Measurements from ENCODE around the gene NF2.

NF2 gene

GRCh38 chr22:29673361-29674066, 70.1 kb downstream of the NF2 start:
- no peak for DNase-seq

- no peak for DNase-seq
Measured at GRCh38 chr22:29674121-29674520, 70.7 kb downstream of the NF2 start.

GRCh38 chr22:29679316-29679715, 75.9 kb downstream of the NF2 start:
- DNase-seq = no peak

- DNase-seq = no peak
Measured at GRCh38 chr22:29683536-29683935, 80.1 kb downstream of the NF2 start.

- DNase-seq = no peak
Measured at GRCh38 chr22:29684244-29684643, 80.8 kb downstream of the NF2 start.

GRCh38 chr22:29689206-29689879, 85.9 kb downstream of the NF2 start:
- no peak for DNase-seq

DNA sequence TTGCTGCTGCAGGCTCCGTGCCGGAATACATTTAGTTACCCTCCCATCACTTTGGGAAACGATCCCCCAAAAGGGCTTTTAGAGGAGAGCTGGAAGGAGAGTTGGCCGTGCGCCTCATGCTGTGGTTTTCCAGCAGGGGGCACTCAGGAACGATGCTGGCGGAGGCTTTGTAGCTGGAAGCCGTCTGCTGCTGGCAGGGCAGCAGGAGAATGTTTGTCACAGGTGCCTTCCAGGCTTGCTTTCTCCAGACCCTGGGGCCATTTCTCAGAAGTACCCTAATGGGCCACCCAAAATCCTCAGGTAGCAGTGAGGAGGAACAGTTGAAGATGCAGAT, 86.4 kb downstream of the NF2 start:
- DNase-seq = peak; percentile 50

- DNase-seq = no peak
Measured at GRCh38 chr22:29690476-29690875, 87.0 kb downstream of the NF2 start.

DNA sequence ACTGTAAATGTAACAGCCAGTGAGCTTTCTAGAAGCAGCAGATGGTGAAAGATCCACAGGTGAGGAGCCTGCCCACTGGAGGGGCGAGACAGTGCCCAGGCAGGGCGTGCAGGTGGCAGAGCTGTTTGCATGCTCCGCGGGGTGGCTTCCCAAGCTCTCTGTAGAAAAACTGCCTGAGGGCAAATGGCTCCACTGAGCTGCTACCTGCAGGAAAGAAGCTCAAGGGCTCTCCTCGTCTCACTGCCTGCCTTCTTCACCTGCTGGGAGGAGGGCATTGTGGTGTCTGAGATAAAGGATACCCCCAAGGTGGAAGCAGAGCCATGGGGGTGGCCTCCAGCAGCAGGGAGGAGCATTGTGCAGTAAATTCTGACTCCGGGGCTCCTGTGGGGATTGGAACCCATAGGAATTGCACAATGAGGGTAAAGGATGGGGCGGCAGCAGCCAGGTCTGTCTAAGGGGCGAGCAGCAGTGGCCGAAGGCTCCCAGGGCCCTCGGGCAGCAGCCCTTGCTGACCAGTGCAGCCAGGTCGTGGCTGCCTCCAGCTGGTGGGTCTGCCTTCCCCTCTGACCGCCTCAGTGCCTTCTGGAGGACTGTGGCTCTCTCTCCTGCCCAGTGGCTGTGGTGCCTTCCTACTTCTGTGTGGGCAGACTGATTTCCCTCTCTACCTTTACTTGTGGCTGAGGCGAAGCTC, 88.3 kb downstream of the NF2 start:
- DNase-seq = no peak

- DNase-seq = no peak
Measured at GRCh38 chr22:29692327-29692640, 88.9 kb downstream of the NF2 start.

- DNase-seq = no peak
Measured at GRCh38 chr22:29693161-29693560, 89.7 kb downstream of the NF2 start.

DNA sequence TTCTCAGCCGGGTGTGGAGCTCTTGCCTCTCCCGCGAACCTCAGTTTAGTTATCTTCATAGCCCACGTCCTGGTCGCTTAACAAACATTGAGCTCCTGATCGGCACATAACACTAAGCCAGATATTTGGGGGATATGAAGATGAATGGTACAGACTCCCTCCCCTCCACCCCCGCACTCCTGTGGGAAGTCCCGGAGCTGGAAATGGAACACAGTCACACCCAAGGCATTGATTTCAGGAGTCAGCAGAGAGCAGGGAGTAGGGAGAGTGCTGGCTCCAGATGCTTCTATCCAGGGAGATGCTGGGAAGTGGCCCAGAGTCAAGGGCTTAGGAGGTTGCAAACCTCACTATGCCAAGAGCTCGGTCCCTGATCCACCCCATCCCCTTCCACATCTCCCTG, 90.2 kb downstream of the NF2 start:
- DNase-seq = no peak

GRCh38 chr22:29695129-29695926, 91.9 kb downstream of the NF2 start:
- DNase-seq = no peak

DNA sequence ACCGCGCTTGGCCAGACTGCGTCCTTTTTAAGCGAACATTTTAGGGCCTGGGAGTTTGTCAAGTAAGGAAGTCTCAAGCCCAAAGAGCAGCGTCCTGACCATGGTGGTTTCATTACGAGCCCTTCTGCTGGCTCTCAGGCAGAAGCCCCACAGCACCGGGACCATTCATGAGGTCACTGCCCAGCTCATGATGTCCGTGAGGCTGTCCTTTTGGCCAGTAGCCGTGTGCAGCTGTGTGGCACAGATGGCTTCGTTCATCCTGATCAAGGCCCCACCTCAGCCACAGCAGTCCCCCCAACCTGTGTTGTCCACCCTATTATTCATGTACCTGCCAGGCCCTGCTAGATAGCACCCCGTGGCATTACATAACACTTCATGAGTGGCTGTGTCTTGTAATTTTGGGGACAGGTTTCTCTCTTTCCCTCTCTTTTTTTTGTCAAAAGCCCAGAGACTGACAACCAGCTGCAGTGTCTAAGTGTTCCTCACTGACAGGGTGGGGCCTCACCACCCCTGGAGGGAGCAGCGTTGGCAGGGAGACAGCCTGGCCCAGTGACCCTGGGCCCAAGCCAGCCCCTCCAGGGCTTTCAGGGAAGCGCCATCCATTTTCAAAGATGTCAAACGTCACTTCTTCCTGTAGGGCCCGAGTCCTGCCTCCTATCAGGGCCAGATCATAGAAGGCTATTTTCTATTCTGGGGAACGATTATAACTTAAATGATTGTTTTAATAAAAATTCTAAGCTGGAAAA, 94.6 kb downstream of the NF2 start:
- no peak for DNase-seq

GRCh38 chr22:29700206-29700899, 96.9 kb downstream of the NF2 start:
- no peak for DNase-seq

GRCh38 chr22:29700900-29701154, 97.4 kb downstream of the NF2 start:
- DNase-seq = no peak

- DNase-seq = no peak
Measured at GRCh38 chr22:29701155-29701999, 97.9 kb downstream of the NF2 start.

- no peak for DNase-seq
Measured at GRCh38 chr22:29702000-29702930, 98.8 kb downstream of the NF2 start.

DNA sequence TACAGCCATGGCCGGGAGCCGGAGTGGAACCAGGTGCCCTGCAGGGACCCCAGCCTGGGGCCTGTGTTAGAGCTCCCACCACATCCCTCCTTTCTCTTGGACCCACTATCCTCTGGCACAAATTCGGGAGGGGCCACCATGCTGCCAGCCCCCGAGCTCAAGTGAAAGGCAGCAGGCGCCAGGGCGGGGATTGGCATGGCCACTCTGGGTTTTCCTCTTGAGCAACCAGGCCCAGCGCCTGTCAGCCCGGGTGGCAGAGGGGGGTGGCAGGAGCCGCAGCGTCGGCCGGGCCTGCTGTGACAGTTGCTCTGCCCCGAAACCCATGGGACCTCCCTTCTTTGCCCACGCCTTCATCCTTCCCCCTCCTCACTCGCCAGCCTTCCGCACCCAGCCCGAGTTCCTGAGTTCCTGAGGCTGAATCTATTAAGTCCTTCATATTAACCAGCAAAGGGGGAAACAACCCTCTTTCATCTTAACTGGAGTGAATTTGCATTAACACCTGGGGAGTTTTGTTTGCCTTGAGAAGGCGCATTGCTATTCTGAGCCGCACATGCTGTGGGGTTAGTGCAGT, 99.6 kb downstream of the NF2 start:
- DNase-seq = peak; percentile 21

- DNase-seq = no peak
Measured at GRCh38 chr22:29703569-29704195, 100.2 kb downstream of the NF2 start.
